Common myeloid progenitor, CD34-positive (primary cell): ENCODE data around the gene KCNQ5.

ENCODE experiments used
- CTCF ChIA-PET: fragments of 350-600 bp; sonication (Branson Sonifier 250); formaldehyde crosslinking; loops from one replicate; lab custom pipeline; 2021; ENCODE audit warnings: antibody characterized with exemption; lab: Charles Lee
- POLR2A ChIA-PET: fragments of 350-600 bp; sonication (Branson Sonifier 250); formaldehyde crosslinking; loops from one replicate; lab custom pipeline; 2021; ENCODE audit warnings: antibody characterized with exemption; lab: Charles Lee
- DNase-seq, 3 donors: peaks; one replicate each; pipeline versions ENCODE4 v3.0.0 to v3.0.0-alpha.2; 2013
- H3K27ac ChIP-seq, 2 experiments: 1 replicate in 1 of 2; 2 replicates in 1 of 2; pipeline ENCODE4 v1.7.0; 2013; ENCODE audit warnings: inconsistent platforms in 2 of 2, low read length in 2 of 2, mild to moderate bottlenecking in 2 of 2, low read depth in 1 of 2, moderate library complexity in 1 of 2; ENCODE audit not compliant: severe bottlenecking in 2 of 2, insufficient read depth in 1 of 2, poor library complexity in 1 of 2
- H3K27me3 ChIP-seq, 5 experiments: replicated peaks in 2 of 5; 1 replicate in 3 of 5; 2 replicates in 2 of 5; pipeline versions ENCODE4 v1.6.1 to v1.7.0; 2013; ENCODE audit warnings: low read length in 4 of 5, mild to moderate bottlenecking in 2 of 5, moderate library complexity in 2 of 5, inconsistent platforms in 1 of 5; ENCODE audit not compliant: insufficient read depth in 5 of 5, control insufficient read depth in 4 of 5
- H3K36me3 ChIP-seq, 4 experiments: 1 replicate in 2 of 4; 2 replicates in 2 of 4; pipeline versions ENCODE4 v1.6.1 to v1.7.0; 2013; ENCODE audit warnings: low read length in 3 of 4, control low read depth in 1 of 4, mild to moderate bottlenecking in 1 of 4; ENCODE audit not compliant: control insufficient read depth in 4 of 4, insufficient read depth in 4 of 4
- H3K4me1 ChIP-seq, 4 experiments: 1 replicate in 3 of 4; 2 replicates in 1 of 4; pipeline versions ENCODE4 v1.6.1 to v1.7.1; 2013; ENCODE audit warnings: low read length in 3 of 4, mild to moderate bottlenecking in 3 of 4, control low read depth in 1 of 4, inconsistent platforms in 1 of 4, moderate library complexity in 1 of 4; ENCODE audit not compliant: control insufficient read depth in 4 of 4, insufficient read depth in 4 of 4; ENCODE audit errors: control extremely low read depth in 1 of 4
- H3K4me3 ChIP-seq, 7 experiments: 1 replicate in 4 of 7; 2 replicates in 3 of 7; pipeline versions ENCODE4 v1.5.1 to v1.7.0; 2013; ENCODE audit warnings: mild to moderate bottlenecking in 7 of 7, low read length in 6 of 7, moderate library complexity in 6 of 7, inconsistent platforms in 2 of 7, low read depth in 2 of 7, control low read depth in 1 of 7; ENCODE audit not compliant: insufficient read depth in 4 of 7, control insufficient read depth in 1 of 7; ENCODE audit errors: extremely low read depth in 1 of 7
- H3K9me3 ChIP-seq, 5 experiments: 1 replicate in 4 of 5; 2 replicates in 1 of 5; pipeline versions ENCODE4 v1.6.1 to v1.7.1; 2013; ENCODE audit warnings: low read length in 4 of 5, mild to moderate bottlenecking in 2 of 5, inconsistent platforms in 1 of 5, low read depth in 1 of 5, moderate library complexity in 1 of 5; ENCODE audit not compliant: control insufficient read depth in 4 of 5, insufficient read depth in 2 of 5; ENCODE audit errors: control extremely low read depth in 1 of 5
- WGBS: methylation state at CpG from one replicate; pipeline ENCODE4 v1.1.5; 2013; ENCODE audit not compliant: insufficient coverage; 5-methylcytosine and 5-hydroxymethylcytosine counted together

Gene KCNQ5

DNA sequence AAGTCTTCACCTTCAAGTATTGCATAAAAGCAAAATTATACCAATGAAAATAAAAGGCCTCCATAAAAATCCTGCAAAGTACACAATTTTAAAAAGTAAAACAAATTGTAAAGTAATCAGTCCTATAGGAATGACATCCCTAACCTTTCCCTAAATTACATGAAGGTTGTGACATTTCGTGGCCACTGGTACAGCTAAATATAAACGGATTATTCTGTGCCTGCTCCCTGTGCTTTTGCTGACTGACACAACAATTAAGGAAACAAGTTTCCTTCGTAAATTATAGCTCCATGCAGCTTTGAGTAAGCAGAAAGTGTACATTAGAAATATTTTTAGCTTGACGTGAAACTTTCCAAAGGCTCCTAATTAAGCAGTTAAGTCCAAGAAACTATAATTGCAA is 222.8 kb downstream of the KCNQ5 start:
- Histone ChIP-seq H3K27ac (no peak overlapping the region), H3K27me3 (no peaks in the 10 kb centered on the region), H3K9me3 (peaks cover 0 to 4% (median 0%) of the 10 kb centered on the region in 5 experiments), H3K4me3 (no peak overlapping the region), H3K36me3 (no peaks in the 10 kb centered on the region), H3K4me1 (no peaks in the 10 kb centered on the region)
- ChIA-PET POLR2A (no interaction called here), CTCF (interaction anchor here (1.5 kb wide), 1 partner anchor 8 kb away, joined by 5 read pairs; no protein-coding TSS in a partner anchor)
- 97% methylated on average over 3 of the region's 4 CpGs for WGBS
- DNase-seq = no peak

DNA sequence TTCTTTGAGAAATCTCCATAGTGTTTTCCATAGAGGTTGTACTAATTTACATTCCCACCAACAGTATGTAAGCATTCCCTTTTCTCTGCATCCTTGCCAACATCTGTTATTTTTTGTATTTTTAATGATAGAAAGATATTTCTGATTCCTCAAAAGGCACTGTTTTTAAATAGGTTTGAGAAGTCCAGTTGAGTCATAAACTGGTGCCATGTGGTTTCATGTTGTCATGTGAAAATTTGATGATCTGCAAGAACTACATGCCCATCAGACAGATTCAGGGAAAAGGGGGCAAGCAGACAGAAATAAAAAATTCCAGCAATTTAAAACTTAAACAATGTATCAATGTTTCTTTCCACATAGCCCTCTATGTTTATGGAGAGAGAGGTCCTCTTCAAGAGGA is 227.5 kb downstream of the KCNQ5 start:
- Histone ChIP-seq H3K27me3 (no peaks in the 10 kb centered on the region), H3K4me3 (no peak overlapping the region), H3K36me3 (no peaks in the 10 kb centered on the region), H3K27ac (no peak overlapping the region), H3K9me3 (peaks cover 0 to 4% (median 0%) of the 10 kb centered on the region in 5 experiments), H3K4me1 (no peaks in the 10 kb centered on the region)
- ChIA-PET POLR2A (no interaction called here), CTCF (no interaction called here)
- no peak for DNase-seq

DNA sequence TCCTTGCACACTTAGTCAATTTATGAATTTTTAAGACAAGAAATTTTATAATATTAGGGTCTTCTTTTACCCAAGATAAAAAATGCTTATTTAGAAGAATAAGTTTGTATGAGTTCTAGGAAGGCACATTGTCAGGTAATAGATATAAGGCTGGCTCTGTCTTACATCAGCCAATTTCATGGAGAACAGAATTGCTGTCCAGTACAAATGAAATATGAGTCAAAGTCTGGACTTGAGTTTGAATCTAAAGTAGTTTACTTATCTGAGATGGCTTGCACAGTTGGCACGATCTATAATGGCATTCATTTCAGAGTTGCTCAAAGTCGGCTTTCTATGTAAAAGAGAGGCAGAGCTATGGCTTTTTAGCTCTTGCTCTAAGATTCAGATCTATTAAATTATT is 228.2 kb downstream of the KCNQ5 start:
- no CpG with 5 or more reads among the region's 2 CpGs for WGBS
- no peak for DNase-seq
- H3K4me3 ChIP-seq = no peak overlapping the region
- ChIA-PET CTCF (no interaction called here), POLR2A (no interaction called here)
- H3K27me3 ChIP-seq = no peaks in the 10 kb centered on the region
- H3K9me3 ChIP-seq = peaks cover 0 to 4% (median 0%) of the 10 kb centered on the region in 5 experiments
- H3K4me1 ChIP-seq = no peaks in the 10 kb centered on the region
- no peaks in the 10 kb centered on the region for H3K36me3 ChIP-seq
- H3K27ac ChIP-seq = no peak overlapping the region

DNA sequence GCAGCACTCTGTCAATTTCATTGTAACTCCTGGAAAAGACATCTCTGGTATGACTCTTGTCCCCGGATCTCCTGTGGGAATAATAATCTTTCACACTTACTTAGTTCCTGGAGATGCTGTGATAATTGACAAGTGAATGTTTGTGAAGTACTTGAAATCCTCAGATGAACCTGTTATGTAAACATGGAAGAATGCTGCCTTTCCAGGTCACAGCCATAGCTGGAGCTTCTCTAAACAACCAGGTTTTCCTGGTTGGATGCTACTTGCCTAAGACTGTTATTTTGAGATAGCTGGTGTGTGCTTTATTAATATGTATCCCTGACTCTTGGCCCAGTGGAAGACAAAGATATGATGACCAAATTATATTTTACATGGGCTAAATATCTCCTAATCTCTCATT is 228.6 kb downstream of the KCNQ5 start:
- WGBS = no CpG with 5 or more reads among the region's 1 CpG
- no peaks in the 10 kb centered on the region for H3K4me1 ChIP-seq

DNA sequence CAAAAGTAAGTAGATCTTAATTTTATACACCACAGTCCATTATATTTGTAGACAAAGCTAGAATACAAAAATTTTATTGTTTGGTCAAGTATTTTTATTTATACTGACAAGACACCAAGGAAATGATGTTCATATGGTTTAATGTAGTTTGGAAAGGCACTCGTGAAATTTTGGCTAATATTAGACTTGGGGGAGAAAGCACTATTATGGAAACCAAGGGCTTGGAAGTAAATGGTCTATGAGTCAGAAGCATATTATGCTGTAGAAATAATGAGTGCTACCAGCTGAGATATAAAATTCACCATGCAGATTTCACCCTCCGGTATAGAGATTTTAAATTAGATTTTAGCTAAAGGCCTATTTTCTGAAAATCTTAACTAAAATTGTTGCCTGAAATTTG is 233.6 kb downstream of the KCNQ5 start:
- H3K9me3 ChIP-seq = no peaks in the 10 kb centered on the region
- POLR2A ChIA-PET = no interaction called here
- WGBS = 100% methylated on average over 1 of the region's 2 CpGs

More for the DNA sequence above, 228.6 kb downstream of the KCNQ5 start:
- CTCF ChIA-PET = no interaction called here
- peaks cover 0 to 4% (median 0%) of the 10 kb centered on the region in 5 experiments for H3K9me3 ChIP-seq
- DNase-seq = no peak
- POLR2A ChIA-PET = no interaction called here
- H3K27ac ChIP-seq = no peak overlapping the region
- no peak overlapping the region for H3K4me3 ChIP-seq
- no peaks in the 10 kb centered on the region for H3K27me3 ChIP-seq
- H3K36me3 ChIP-seq = no peaks in the 10 kb centered on the region

DNA sequence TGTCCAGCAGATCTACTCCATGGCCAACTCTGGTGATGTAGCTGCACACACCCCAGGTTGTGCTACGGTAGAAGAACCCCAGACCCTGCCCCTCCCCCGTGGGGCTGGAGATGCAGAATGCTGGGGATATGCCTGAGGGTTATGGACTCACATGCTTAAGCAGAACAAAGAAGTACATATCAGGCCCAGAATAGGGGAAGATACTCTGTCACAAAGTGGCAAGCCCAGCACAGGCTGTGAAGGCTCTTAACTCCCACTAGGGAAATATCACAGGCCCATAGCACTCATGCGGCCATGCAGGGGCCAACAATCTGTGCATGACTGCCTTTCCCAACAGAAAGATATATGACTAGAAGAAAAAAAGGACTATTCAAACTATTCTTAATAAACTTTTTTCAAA is 234.9 kb downstream of the KCNQ5 start:
- ChIA-PET CTCF (no interaction called here), POLR2A (no interaction called here)
- peak in 1 of 3 donors; percentile 11 for DNase-seq
- Histone ChIP-seq H3K27me3 (no peaks in the 10 kb centered on the region), H3K36me3 (no peaks in the 10 kb centered on the region), H3K9me3 (no peaks in the 10 kb centered on the region), H3K4me3 (no peak overlapping the region), H3K4me1 (peaks cover 0 to 10% (median 1%) of the 10 kb centered on the region in 4 experiments), H3K27ac (no peak overlapping the region)
- WGBS = 100% methylated on average over 3 of the region's 3 CpGs

More for the DNA sequence above, 233.6 kb downstream of the KCNQ5 start:
- no peak overlapping the region for H3K4me3 ChIP-seq
- no peak for DNase-seq
- no peaks in the 10 kb centered on the region for H3K36me3 ChIP-seq
- CTCF ChIA-PET = no interaction called here
- no peaks in the 10 kb centered on the region for H3K4me1 ChIP-seq
- H3K27me3 ChIP-seq = no peaks in the 10 kb centered on the region
- no peak overlapping the region for H3K27ac ChIP-seq

DNA sequence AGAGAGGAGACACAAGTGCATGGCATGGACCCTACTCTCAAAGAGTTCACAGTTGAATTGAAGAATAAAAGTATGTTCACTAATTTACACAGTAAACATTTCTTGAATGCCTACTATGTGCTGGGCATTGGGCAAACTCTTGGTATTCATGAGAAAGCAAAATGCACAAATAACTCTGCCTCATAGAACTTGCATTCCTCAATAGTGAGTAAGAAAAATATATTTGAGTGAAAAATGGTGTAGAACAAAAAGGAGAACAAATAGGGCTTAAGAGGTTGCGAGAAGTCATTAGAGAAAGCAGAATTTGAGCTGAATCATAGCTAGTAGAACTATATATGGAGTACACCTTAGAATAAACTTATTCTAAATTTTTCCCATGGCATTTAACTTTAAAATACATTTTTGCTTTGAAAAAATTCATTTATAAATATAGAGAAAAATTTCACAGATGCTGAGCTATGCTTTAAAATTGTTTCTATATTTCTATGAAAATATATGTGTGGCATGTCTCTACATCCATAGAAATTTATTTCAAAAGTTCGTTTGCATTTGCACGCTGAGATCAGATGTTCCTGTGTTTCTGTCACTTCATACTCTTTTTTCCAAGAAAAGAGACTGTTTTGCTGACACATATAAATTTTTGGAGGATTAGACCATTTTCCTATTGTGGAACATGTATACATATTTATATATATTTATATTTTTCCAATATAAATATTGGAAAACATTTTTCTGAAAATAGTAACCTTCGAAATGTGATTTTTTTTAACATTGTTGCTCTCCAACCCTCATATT is 236.1 kb downstream of the KCNQ5 start:
- H3K9me3 ChIP-seq = no peaks in the 10 kb centered on the region
- POLR2A ChIA-PET = no interaction called here
- CTCF ChIA-PET = no interaction called here
- H3K36me3 ChIP-seq = no peaks in the 10 kb centered on the region
- H3K4me1 ChIP-seq = peaks cover 4 to 18% (median 8%) of the 10 kb centered on the region in 4 experiments
- no peak for DNase-seq
- no peaks in the 10 kb centered on the region for H3K27me3 ChIP-seq
- no peak overlapping the region for H3K27ac ChIP-seq
- H3K4me3 ChIP-seq = no peak overlapping the region
- WGBS = no CpG with 5 or more reads among the region's 4 CpGs
